Hematopoietic multipotent progenitor cell treated with erythropoietin and hydrocortisone succinate and interleukin-3 and kit ligand, for 8 days (in vitro differentiated cells): ENCODE measurements around the gene RENBP.

Source experiments
- DNase-seq: peaks from one replicate; pipeline ENCODE4 v3.0.0-alpha.2; 2015

Gene RENBP

DNA sequence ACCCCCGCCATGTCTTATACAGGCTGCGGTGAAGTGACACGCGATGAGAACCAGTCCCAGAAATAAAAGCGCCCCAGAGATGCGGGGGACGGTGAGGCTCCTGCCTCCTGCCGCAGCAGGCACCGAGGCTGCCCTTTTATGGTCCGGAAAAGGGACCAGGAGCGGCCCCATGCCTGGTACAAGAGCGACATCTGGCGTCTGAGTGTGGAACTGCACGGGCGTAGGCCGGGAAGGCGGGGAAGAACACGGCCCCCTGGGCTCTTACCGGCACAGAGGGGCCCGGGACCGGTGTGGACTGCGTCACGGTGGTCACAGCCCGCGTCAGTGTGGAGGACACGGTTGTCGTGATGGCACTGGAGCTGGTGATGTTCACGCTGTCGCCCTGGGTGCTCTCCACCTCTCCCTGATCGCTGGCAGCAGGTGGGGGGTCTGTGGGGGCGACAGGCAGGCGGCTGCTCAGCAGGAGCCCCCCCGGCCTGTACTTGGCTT, 8.9 kb upstream of the RENBP start:
- peak; percentile 59 for DNase-seq

DNA sequence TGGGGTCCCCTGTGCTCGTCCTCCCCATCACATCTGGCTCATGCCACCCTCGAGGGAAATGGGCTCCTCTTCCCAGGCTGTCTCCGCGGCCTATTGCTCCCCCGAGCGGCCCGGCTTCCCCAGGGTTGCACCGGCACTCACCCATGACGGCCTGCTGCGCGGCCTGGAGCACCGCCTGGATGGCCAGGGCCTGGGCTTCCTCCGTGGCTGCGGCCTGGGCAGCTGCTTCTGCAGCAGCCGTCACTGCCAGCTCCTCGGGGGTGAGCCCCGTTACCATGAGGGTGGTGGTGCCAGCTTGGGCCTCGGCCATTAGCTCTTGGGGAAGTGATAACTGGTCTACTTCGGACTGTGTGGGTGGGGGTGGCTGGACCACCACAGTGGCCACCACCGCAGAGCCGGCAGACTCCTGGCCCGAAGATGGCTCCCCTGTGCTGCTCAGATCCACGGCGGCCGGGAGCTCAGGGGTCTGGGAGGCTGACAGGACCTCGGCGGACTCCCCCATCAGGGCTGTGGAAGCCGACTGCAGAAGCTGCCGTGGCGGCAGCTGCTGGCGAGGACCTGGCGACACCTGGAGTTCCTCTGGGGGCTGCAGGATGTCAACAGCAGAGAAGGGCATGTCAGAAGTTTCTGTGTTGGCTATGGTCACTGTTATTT, 8.1 kb upstream of the RENBP start:
- no peak for DNase-seq

DNA sequence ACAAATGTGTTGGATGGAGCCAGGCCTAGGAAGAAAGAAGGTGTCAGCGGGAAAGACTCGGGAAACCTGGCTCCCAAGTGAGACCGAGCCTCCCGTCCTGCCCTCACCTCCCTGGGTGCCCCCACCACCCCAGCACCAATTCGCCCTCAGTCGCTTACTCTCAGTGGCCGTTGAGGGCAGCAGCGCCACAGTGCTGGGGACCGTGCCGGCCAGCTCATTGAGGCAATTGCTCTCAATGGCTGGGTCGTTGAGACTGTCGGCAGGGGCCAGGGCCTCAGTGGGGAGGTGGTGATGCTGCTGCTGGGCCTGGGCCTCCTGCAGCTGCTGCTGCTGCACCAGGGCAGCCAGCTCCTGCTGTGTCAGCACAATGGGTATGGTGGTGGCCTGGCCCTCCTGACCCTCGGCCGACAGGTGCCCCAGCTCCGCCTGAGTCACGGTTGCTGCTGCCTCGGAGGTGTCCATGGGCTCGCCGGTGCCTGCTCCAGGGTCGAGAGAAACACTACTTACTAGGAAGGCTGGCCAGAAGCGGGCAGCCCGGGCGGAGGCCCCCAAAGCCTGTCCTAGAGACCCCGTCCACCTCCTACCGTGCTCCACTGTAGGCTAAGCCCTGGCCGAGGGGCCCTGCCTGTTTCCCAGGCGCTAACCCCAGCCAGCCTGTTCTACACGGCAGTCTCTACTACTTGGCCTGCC, 7.4 kb upstream of the RENBP start:
- DNase-seq = no peak

DNA sequence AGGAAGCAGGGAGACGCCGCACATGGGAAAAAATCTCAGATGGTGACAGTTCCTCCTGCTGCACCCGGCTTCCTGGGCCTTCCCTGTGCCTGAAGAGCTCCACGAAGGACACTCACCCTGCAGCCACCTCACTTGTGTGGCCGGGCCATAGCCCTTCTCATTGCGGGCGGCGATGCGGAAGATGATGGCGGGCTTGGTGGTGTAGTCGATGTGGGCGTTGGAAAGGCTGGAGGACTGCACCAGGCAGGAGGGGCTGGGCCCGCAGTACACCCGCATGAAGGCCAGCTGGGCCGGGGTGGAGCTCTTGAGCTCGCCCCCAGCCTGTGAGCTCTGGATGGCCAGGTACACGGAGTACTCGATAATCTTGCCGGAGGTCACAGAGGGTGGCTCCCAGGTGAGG, 5.7 kb upstream of the RENBP start:
- no peak for DNase-seq

DNA sequence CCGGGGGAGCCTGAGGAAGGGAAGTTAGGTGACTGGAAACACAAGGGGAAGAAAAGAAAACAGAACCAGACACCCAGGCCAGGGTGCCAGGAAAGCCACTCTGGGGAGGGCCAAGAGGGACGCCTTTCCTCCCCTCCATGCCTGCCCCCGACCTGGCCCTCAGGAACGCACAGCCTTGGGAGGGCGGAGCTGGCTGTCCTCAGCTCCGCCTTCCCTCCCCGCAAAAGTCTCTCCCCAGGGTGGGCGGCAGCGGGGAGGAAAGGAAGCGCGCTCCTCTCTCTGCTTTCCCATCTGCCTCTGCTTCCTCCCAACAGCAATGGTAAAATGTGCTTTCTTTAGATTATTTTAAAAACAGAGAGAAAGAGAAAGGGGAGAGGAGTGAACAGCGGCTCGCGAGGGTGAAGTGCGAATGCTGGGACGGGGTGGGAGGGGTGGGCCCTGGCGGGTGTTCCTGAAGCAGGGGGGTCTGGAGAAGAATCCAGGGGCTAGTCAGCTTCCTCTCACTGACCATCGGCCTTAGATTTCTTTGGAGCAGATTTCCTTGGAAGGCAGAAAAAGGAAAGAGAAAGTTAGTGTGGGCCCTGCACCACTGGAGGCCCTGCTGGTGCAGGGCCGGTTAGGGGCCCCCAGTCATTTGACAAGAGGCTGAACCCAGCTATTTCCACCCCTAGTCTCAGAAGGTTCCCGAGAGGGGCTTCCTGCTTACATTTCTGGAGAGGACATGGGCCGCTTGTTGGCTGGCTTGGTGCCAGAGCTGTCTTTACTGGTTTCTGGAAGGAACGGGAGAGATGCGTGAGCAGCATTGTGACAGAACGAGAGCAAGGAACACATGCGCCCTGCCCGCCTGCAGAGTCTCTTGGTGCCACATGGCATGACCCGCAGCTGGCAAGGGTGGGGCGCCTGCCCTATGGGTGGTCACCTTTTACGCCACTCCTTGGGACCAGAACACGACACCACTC, 4.7 kb upstream of the RENBP start:
- no peak for DNase-seq

DNA sequence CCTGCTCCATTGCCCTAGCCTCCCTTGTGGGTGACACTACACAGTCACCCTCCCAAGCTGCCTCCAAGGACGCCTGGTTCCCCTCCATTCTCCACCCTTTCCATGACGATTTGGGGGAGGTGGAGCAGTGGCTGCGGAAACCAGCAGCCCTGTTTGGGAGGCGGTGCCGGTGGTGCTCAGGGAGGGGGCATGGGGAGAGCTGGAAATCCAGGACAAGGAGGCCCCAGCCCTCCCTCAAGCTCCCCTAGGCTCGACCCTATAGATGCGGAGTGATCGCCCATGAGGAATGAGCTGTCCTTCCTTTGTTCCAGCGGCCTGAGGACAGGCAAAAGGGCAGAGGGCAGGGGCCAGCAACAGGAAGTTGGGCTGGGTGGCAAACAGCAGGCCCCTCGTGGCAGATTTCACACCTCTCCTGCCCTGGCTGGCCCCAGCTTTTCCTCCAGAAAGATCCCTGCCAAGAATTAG, 3.6 kb upstream of the RENBP start:
- DNase-seq = no peak

DNA sequence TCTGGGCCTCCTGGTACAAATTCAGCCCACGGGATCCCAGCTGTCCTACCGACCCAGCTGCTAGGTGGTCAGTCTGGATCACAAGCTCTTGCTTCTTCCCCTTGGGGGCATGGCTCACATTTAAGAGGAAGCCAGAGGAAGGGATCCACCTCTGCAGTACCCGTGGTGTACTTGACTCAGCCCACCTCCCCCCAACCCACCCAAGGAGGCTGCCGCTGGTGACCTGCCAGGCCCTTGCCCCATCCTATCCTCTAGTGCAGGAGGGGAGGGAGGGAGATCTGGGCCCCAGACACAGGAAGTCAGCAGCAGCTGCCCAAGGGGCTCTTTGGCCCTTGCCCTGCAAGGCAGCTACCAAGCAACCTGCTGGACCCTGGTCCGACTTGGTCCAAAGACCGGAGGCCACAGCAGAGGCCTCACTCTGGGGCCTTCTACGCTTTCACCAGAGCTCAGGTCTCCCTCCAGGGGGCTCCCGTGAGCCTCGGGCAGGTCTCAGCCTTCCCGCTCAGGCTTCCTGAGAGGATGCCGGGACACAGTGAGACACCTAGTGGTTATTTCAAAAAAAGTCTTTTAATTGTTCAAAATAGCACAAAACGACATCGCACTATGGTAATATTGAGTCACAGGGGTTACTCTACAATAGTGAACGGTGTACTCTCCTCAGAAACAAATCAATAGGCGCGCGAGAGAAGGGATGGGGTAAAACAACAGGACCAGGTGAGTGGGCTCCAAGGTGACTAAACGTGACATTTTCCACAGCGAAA, 2.7 kb upstream of the RENBP start:
- DNase-seq = peak; percentile 85

DNA sequence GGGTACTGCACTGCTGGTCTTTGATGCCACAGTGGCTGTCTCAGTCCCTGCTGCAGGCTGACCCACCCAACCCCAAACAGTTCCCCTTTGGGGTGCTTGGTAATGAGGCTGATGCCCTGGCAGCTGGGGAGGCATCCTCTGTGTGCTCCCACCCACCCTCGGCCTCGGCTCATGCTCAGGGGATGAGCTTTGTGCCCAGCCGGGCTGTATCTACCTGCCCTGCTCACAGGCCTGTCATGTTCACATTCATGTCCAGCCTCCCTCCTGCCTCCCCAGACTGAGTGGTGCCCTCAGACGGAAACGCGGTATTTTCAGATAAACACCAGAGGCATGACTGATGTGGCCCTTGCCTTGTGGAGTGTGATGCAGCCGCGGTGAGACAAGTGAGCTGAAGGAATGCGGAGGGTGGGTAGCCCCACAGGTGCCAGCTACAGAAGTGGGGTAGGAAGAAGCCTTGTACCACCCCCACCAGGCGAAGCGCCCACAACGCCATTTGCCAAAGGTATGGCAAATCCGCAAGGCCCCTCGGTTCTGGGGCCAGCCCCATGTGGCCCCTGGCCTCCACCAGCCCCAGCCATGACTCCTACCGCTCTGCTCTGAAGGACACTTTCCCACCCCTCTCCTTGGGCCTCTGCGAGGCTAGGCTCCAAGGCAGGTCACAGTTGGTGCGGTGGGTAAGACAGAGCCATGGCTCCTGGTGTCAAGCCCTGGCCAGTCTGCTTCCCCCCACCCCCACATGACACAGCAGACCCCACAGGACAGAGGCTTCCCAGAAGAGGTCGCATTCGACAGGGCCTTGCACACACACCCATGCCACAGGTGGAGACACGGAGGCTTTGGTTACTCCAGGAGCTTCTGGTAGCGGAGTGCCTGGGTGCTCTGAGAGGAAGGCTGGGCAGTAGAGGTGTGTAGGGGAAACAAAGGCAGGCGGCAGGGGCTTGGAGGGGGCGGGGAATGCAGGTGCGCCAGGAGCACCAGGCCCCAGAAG, 1.8 kb upstream of the RENBP start:
- no peak for DNase-seq

DNA sequence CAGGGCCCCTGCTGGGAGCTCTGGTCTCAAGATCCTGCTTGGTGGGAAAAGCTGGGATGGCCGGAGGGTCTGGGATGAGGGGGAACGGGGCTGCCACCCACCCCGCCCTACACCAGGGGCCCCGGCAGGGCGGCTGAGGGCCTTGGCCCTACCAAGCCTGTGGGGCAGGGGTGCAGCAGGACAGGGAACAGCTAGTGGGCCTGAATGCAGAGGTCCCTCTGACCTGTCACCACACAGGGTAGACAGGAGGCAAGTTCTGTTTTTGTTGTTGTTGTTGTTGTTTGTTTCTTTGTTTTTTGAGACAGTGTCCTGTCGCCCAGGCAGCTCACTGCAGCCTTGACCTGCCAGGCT, 332 bp upstream of the RENBP start:
- DNase-seq = no peak

DNA sequence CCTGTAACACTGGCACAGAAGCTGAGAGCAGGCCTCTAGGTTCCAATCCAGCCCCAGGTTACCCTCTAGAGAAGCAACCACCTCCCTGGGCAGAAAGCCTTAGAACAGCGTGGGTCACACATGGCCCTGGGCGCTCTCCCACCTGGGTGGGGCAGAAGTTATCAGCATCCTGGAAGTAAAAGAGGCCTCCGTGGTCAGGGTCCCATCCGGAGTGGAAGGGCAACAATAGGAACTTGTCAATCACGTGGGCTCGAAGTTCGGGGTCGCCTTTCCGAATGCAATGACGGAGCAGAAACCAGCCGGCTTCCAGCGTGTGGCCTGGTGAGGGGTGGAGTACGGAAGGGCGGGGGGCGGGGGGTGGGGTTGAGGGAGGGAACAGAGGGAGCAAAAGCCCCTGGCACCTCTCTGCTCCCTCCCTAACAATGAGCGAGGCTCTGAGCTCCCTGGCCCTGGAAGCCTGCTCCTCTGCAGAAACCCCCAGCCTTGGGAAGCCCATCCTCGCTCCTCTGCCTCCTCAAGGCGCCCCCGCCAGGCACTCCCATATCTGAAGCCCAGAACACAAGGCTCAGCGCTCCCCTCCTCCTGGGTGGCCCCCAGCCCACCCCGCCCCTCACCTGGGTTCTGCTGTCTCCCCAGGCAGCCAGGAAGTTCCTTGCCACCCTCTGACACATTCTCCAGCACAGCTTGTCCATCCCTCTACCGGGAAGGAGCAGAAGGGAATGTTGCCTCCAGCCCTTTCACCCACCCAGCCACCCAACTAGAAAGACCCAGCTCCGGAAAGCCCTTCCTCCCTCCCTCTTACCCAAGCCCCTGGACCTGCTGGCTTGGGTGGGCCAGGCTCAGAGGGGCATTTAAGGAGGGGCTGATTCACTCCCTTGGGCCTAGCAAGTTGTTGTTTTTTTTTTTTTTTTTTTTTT, 2.8 kb downstream of the RENBP start:
- DNase-seq = peak; percentile 67

DNA sequence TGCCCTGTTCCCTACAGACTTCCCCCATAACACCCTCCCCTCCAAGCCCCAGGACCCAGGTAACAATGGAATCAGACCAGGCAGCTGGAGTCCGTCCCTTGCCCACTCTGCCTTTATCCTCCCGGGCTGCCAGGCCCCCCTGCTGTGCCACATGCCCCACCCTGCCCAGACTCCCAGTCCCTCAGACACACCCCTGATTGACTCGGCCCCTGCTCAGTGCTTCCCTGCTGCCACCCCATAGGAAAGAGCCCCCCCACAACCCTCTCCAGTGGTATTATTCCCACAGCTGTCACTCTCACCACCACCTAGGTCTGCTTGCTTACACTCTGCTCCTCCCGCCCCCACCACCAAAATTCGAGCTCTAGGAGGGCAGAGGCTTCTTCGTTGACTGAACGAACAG, 4.9 kb downstream of the RENBP start:
- DNase-seq = no peak

DNA sequence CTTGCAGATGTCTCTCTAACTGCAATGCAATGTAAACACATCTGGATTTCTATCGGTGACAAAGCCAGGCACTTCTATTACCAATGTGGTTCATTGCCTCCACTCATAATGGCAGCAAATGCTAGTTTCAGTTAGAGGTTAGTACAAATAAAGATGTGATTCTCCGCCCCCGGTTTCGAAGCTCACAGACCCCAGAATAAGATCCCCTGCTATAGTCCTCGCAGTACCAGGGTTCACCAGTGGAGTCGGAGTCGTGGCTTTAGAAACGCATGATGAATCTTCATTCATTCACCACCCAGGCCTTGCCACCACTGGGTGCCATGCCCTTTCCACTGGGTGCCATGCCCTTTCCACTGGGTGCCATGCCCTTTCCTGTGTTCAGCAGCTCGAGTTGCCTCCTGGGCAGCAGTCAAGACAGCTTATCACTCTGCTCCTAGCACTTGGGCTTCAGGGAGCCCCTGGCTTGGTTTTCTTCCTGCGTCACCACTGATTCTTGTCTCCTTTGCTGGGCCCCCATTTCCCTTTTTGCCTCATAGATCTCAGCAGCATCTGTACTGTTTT, 6.1 kb downstream of the RENBP start:
- no peak for DNase-seq

DNA sequence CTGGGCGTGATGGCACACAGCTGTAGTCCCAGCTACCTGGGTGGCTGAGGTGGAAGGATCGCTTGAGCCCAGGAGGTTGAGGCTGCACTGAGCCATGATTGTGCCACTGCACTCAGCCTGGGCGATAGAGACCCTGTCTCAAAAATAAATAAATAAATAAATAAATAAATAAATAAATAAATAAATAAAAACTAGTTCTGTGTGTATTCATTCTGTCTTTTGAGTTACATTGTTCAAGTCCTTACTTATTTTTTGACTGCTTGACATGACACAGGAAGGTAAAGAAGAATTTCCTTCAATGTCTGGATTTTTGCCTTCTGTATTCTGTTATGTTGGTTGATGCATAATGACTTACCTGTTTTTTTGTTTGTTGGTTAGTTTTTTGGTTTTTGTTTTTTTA, 7.4 kb downstream of the RENBP start:
- no peak for DNase-seq

DNA sequence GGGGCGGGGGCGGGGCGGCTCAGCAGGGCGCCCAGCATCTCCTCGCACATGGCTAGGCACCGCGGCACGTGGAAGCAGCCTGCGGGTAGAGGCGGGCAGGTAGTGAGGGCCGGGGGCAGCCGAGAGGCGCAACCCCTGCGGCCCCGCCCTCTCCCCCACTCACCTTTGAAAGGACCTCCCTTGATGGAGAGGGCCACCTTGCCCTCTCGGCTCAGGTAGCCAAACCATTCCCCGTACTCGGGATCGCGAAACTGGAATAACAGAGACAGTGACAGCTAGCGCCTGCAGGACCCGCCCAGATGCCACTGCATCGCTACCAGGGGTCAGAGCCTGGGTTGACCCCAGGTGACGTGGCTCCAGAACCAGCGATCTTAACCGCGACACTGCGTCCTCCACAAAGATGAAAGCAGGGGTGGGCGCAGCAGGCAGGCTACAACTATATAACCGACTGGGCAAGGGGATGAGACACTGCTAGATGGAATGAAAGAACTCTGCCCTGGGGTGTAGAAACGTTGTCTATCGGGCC, 9.1 kb downstream of the RENBP start:
- DNase-seq = no peak

DNA sequence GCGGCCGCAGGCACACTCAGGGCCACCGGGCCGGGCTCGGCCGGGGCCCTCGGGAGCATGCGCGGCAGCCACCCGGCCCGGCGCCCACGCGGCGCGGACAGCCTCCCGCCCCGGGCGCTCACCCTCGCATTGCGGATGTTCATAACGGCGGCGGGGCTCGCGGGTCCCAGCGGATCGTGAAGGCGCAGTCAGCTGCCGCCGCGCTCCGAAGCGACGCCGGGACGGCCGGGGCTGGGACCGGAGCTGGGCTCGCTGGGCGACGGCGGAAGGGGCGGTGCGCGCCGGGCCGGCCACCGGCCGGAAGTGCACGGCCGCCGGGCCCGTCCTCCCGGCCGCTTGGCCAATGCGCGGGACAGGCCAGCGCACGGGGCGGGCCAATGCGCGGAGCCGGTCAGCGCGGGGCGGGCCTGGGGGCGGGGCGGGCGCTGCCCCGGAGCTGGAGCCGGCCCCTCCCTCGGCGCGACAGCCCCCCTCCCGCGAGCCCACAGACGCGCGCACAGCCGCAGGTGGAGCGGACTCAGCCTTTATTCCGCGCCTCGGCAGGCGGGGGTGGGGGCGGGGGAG, 9.6 kb downstream of the RENBP start, which contains the start of gene NAA10:
Gene NAA10, minus strand, starts transcription at position 276 of the 564 bp plus-strand sequence. Its CDS starts 133 bp downstream, at position 143.
- peak; percentile 69 for DNase-seq

DNA sequence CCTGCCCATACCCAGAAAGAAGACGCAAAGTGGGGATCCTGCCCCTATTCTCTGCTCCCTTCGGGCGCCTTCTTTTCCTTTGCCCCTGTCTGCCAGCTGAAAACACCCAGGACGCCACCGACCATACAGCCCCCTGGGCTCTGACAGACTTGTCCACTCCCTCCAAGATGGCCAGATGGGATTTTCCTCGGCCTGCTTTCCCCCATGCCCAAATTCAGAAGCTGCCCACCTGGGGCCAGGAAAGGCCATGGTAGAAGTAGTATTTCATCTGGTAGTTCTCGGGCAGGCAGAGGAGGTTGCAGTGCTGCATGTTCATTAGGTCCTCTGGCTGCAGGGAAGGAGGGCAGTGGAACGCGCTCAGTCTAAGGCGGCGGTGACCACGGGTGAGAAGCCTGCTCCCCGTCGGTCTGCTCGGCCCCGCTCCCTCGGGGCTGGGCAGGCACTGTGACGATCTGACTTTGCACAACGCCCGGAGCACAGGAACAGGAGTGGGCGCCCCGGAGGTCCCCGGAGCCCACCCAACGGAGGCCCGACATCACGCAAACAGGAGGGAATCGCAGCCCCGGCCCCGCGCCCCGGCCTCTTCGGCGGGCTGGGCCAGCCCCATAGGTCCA, 10.2 kb downstream of the RENBP start:
- DNase-seq = no peak

DNA sequence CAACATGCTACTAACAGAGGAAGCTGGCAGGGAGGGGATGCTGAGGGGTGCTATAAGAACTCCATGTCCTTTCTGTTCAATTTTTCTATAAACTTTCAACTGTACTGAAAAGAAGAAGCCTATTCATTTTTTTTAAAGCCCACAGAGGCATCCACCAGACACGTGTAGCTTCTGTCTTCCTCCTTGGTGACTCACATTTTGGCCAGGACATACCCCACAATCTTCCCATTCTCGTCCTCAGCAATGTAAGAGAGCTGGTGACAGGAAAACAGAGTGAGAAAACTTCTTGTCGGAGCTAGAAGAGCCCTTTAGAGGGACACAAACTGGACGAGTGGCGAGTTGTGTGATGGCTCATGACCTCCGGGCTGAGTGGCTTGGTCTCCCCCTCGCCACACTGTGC, 10.7 kb downstream of the RENBP start:
- DNase-seq = no peak

DNA sequence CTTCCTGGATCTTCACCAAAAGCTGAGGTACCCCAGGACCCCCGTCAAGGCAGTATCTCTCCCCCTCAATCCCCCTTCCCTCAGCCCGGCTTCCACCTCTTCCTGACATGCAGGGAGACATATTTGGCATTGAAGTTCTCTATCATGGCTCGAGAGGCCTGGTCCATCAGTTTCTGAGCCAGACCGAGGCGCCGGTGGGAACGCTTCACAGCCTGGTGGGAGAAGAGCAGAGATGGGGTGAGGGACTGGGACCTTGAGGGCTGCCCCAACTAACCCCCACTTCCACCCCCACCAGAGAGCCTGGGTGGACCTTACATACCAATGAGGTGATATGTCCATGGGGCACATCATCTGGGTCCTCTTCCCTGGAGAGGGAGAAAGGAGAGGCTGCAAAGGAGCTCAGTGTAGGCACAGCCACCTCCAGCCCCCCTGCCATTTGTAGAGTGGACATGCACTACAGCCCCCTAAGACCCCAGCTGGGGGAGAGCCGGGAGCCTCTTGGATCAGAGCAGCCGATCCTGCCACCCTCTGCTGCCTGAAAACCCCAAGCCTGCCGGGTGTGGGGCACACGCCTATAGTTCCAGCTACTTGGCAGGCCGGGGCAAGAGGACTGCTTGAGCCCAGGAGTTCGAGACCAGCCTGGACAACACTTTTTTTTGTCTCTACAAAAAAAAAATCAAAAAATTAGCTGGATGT, 12.1 kb downstream of the RENBP start:
- no peak for DNase-seq
